Measurements from ENCODE around the gene NEU2. TPM values are rescaled to one million over a fixed set of nuclear protein-coding genes. Genes with fewer than 3 reads are reported as not detected.
"Not testable (repeated sequence)": the region's sequence is repeated elsewhere in the genome, so short reads cannot be mapped to it uniquely, and the experiment has no call there.

Gene NEU2
- total RNA-seq, 2 experiments from 2014 or later: not detected

- ATAC-seq (ENCODE audit: low read depth) (no peak), DNase-seq (no peak)
- Mint-ChIP-seq H3K4me3 (no peak overlapping the region), H3K4me1 (peaks cover 4% of the 10 kb centered on the region), H3K27me3 (peaks cover 15% of the 10 kb centered on the region), H3K9me3 (no peaks in the 10 kb centered on the region), H3K27ac (no peak overlapping the region), H3K36me3 (no peaks in the 10 kb centered on the region)
- POLR2A ChIA-PET: interaction anchor here (0.7 kb wide), 1 partner anchor 11 kb away, joined by 3 read pairs; the partner anchor contains the start of gene INPP5D
These were observed 16.2 kb downstream of the NEU2 start for GRCh38 chr2:233048569-233049193.

- POLR2A ChIA-PET: no interaction called here
- peak; percentile 57 for ATAC-seq (ENCODE audit: low read depth)
- Mint-ChIP-seq H3K4me1 (peaks cover 10% of the 10 kb centered on the region), H3K27me3 (peaks cover 21% of the 10 kb centered on the region), H3K36me3 (no peaks in the 10 kb centered on the region), H3K4me3 (no peak overlapping the region), H3K27ac (no peak overlapping the region), H3K9me3 (no peaks in the 10 kb centered on the region)
- no peak for DNase-seq
These were observed 16.8 kb downstream of the NEU2 start for GRCh38 chr2:233049194-233049761.

GRCh38 chr2:233051241-233052149 is 19.0 kb downstream of the NEU2 start:
- no peaks in the 10 kb centered on the region for H3K9me3 Mint-ChIP-seq
- H3K36me3 Mint-ChIP-seq: no peaks in the 10 kb centered on the region
- H3K27ac Mint-ChIP-seq: no peak overlapping the region
- no peak for DNase-seq
- peaks cover 12% of the 10 kb centered on the region for H3K4me1 Mint-ChIP-seq
- POLR2A ChIA-PET: no interaction called here
- no peak overlapping the region for H3K4me3 Mint-ChIP-seq
- peaks cover 28% of the 10 kb centered on the region for H3K27me3 Mint-ChIP-seq
- no peak for ATAC-seq (ENCODE audit: low read depth)

DNA sequence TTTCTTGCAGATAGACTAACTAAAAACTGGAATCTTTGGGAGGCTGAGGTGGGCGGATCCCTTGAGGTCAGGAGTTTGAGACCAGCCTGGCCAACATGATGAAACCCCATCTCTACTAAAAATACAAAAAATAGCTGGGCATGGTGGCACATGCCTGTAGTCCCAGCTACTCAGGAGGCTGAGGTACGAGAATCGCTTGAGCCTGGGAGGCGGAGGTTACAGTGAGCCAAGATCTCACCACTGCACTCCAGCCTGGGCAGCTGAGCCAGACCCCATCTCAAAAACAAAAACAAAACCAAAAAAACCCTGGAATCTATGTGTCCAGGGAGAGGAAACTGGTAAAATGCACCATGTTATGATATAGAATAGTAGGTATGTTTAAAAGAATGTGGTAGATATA is 20.0 kb downstream of the NEU2 start:
- H3K9me3 Mint-ChIP-seq; H3K4me3 Mint-ChIP-seq; H3K36me3 Mint-ChIP-seq; H3K27ac Mint-ChIP-seq; ATAC-seq (ENCODE audit: low read depth); POLR2A ChIA-PET; DNase-seq: not testable (repeated sequence)
- Mint-ChIP-seq H3K27me3 (peaks cover 28% of the 10 kb centered on the region), H3K4me1 (peaks cover 12% of the 10 kb centered on the region)

DNA sequence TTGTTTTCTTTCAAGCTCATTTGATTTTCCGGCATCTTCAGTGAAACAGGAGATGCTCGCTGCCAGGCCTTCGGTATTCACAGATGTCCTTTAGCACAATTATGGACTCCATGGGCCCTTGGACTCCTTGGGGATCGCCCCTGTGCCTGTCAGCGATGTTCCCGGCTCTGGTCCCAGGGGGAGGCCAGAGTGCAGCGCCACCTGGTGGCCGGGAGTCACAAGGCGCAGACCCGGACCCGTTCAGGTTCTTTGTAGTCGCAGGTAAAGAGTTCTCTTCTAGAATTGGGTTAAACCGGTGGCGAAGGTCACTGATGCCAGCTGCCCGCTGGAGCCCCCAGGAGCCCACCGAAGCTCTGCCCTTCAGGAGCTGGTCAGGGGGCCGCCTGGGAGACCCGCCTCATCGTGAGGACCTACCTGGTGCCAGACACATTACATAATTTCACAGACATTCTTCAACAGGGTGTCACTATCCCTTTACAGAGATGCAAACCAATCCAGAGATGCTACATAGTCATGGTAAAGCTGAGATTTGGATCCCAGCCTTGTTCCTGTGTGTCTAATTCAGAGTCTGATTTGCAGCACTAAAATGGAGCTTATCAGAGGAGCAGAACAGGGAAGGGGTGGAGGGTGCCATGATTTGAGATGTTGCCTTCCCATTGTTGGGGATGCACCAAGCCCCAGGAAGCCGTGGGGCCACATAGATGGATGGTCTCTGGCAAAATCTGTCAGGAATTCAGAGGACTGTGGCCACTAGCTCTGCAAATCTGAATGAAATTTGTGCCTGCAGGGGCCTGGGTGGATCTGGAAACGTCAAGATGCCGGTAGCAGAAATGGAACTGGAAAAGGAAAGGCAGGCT is 21.7 kb downstream of the NEU2 start:
- Mint-ChIP-seq H3K9me3 (no peaks in the 10 kb centered on the region), H3K4me1 (peaks cover 14% of the 10 kb centered on the region), H3K27ac (no peak overlapping the region), H3K4me3 (no peak overlapping the region), H3K36me3 (no peaks in the 10 kb centered on the region), H3K27me3 (peaks cover 18% of the 10 kb centered on the region)
- ATAC-seq (ENCODE audit: low read depth) (peak; percentile 53), DNase-seq (peak; percentile 82)
- POLR2A ChIA-PET: interaction anchor here (0.6 kb wide), 1 partner anchor 197 kb away, joined by 3 read pairs; the partner anchor contains the start of gene ATG16L1

GRCh38 chr2:233055362-233055761 is 22.9 kb downstream of the NEU2 start:
- no peak overlapping the region for H3K4me3 Mint-ChIP-seq
- no peaks in the 10 kb centered on the region for H3K36me3 Mint-ChIP-seq
- POLR2A ChIA-PET: no interaction called here
- H3K4me1 Mint-ChIP-seq: peaks cover 12% of the 10 kb centered on the region
- no peaks in the 10 kb centered on the region for H3K9me3 Mint-ChIP-seq
- no peak for DNase-seq
- peaks cover 18% of the 10 kb centered on the region for H3K27me3 Mint-ChIP-seq
- no peak overlapping the region for H3K27ac Mint-ChIP-seq
- no peak for ATAC-seq (ENCODE audit: low read depth)

DNA sequence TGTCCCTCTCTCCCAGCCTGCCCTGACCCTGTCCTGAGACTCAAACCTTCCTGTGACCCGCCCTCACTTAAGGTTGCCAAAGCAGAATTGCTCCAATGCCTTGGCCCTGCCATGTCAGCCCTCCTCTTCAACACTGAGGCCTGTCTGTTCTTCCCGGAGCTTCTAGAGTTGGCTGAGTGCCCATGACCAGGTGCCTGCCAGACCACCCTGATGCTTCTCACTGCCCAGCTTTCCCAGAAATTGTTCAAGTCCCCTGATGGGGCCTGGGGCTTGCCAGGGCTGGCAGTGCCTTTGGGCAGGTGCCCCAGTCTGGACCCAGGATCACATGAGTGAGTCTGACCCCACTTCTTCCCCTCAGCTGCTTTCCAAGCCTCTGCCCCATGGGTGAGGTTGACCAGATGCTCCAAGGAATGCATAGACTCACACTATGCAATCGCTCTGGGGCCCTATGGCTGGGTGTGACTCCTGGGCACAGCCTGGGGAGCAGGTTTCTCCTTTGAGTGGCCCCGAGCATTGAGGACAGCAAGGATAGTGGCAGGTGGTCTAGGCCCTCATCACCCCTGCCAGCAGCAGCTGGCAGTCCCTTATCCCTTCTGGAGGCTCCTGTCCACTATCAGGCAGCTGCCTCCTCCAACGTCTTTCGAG is 24.6 kb downstream of the NEU2 start:
- H3K4me1 Mint-ChIP-seq: peaks cover 13% of the 10 kb centered on the region
- POLR2A ChIA-PET: interaction anchor here (0.7 kb wide), 1 partner anchor 83 kb away, joined by 4 read pairs; no protein-coding TSS in a partner anchor
- no peak overlapping the region for H3K4me3 Mint-ChIP-seq
- H3K9me3 Mint-ChIP-seq: no peaks in the 10 kb centered on the region
- H3K36me3 Mint-ChIP-seq: peaks cover 7% of the 10 kb centered on the region
- DNase-seq: no peak
- no peak overlapping the region for H3K27ac Mint-ChIP-seq
- no peak for ATAC-seq (ENCODE audit: low read depth)
- peaks cover 18% of the 10 kb centered on the region for H3K27me3 Mint-ChIP-seq

- Mint-ChIP-seq H3K4me1 (peaks cover 27% of the 10 kb centered on the region), H3K27me3 (peaks cover 10% of the 10 kb centered on the region), H3K9me3 (no peaks in the 10 kb centered on the region), H3K36me3 (peaks cover 17% of the 10 kb centered on the region), H3K4me3 (no peak overlapping the region), H3K27ac (peak overlapping the region; percentile 99)
- DNase-seq: no peak
- ATAC-seq (ENCODE audit: low read depth): no peak
- POLR2A ChIA-PET: interaction anchor here (1.3 to 4.2 kb wide), 4 partner anchors 22 to 209 kb away, joined by 3 to 123 read pairs (median 24); partner anchors contain the start of gene ATG16L1
These were observed 26.5 kb downstream of the NEU2 start for GRCh38 chr2:233058717-233059546.

- Mint-ChIP-seq H3K9me3 (no peaks in the 10 kb centered on the region), H3K36me3 (peaks cover 18% of the 10 kb centered on the region), H3K27me3 (peaks cover 4% of the 10 kb centered on the region), H3K27ac (peak overlapping the region; percentile 99), H3K4me3 (peak overlapping the region; percentile 98), H3K4me1 (peaks cover 28% of the 10 kb centered on the region)
- POLR2A ChIA-PET: interaction anchor here (0.8 to 4.2 kb wide), 8 partner anchors 12 to 272 kb away, joined by 3 to 123 read pairs (median 10); partner anchors contain the start of gene ATG16L1
- ATAC-seq (ENCODE audit: low read depth) (no peak), DNase-seq (no peak)
These were observed 27.0 kb downstream of the NEU2 start for GRCh38 chr2:233059547-233059796.

DNA sequence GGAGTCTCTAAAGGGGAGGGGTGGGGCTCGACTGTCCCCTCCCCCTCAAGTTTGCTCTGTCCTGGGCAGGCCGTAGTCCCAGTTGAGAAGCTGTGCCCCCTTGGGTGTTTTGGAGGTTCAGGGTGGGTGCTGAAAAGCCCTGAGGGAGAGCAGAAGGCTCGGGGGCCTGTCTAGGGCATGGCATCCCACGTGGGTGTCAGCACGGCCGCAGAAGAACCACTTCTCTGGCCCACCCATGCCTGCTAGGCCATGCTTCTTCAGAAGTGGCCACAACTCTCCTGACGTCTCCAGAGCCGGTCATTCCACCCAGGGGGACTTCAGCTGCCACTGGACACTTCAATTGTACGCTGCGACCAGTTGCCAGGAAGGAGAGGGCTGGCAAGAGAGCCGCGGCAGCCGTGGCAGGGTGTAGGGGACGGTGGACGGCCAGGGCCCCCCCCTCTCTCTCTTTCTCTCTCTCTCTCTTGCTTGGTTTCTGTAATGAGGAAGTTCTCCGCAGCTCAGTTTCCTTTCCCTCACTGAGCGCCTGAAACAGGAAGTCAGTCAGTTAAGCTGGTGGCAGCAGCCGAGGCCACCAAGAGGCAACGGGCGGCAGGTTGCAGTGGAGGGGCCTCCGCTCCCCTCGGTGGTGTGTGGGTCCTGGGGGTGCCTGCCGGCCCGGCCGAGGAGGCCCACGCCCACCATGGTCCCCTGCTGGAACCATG is 27.5 kb downstream of the NEU2 start, which contains the start of gene INPP5D:
INPP5D (plus strand) TSS at position 546 of the 704 bp plus-strand sequence; CDS start at position 683, 137 bp downstream.
- peaks cover 1% of the 10 kb centered on the region for H3K27me3 Mint-ChIP-seq
- ATAC-seq (ENCODE audit: low read depth) (peak; percentile 80), DNase-seq (peak; percentile 79)
- H3K27ac Mint-ChIP-seq: peak within 1 kb of the TSS; percentile 99
- no peaks in the 10 kb centered on the region for H3K9me3 Mint-ChIP-seq
- peaks cover 19% of the 10 kb centered on the region for H3K36me3 Mint-ChIP-seq
- peak within 1 kb of the TSS; percentile 98 for H3K4me3 Mint-ChIP-seq
- POLR2A ChIA-PET: interaction anchor here (0.6 to 4.2 kb wide), 27 partner anchors 10 to 509 kb away, joined by 3 to 123 read pairs (median 4); partner anchors contain the start of genes ATG16L1, EIF4E2 and TIGD1
- H3K4me1 Mint-ChIP-seq: peaks cover 32% of the 10 kb centered on the region

- Mint-ChIP-seq H3K27me3 (no peaks in the 10 kb centered on the region), H3K4me1 (peaks cover 34% of the 10 kb centered on the region), H3K27ac (peak overlapping the region; percentile 99), H3K4me3 (peak overlapping the region; percentile 98), H3K9me3 (no peaks in the 10 kb centered on the region), H3K36me3 (peaks cover 23% of the 10 kb centered on the region)
- POLR2A ChIA-PET: interaction anchor here (0.6 to 4.2 kb wide), 28 partner anchors 10 to 510 kb away, joined by 3 to 123 read pairs (median 4); partner anchors contain the start of genes ATG16L1, EIF4E2 and TIGD1
- DNase-seq (no peak), ATAC-seq (ENCODE audit: low read depth) (peak; percentile 28)
These were observed 28.1 kb downstream of the NEU2 start for GRCh38 chr2:233060501-233060979.
